ENCODE results near the gene FLNC.

Gene FLNC

DNA sequence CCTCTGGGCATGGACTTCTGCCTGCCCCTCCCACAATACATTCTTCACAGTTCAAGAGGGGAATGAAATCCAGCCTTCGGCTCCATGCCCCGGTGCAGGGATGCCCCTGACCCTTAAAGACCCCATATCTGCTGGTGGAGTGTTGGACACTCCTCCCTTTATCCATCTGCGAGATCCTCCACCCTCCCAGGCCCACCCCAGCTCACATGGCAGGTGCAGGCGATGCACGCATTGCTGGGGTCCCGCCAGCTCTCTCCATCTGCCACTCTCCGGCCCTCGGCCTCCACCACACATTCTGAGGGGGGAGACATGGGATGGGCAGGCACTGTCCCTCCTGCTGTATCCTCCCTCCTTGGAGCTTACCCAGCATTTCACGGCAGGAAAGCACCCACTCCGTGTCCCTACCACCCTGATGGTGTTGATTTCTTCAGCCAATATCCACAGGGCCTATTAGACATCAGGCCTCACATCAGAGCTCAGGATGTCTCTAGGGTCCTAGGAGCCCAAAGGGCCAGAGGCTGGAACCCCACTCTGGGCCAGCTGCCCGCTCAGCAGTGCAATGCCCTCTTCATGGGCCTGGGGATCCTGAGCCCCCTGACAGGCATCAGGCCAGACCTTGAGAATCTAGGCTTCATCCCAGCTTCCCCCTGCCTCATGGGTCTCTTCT is 50.7 kb downstream of the FLNC start:
- DNase-seq (ENCODE audit: low spot score): no peak

DNA sequence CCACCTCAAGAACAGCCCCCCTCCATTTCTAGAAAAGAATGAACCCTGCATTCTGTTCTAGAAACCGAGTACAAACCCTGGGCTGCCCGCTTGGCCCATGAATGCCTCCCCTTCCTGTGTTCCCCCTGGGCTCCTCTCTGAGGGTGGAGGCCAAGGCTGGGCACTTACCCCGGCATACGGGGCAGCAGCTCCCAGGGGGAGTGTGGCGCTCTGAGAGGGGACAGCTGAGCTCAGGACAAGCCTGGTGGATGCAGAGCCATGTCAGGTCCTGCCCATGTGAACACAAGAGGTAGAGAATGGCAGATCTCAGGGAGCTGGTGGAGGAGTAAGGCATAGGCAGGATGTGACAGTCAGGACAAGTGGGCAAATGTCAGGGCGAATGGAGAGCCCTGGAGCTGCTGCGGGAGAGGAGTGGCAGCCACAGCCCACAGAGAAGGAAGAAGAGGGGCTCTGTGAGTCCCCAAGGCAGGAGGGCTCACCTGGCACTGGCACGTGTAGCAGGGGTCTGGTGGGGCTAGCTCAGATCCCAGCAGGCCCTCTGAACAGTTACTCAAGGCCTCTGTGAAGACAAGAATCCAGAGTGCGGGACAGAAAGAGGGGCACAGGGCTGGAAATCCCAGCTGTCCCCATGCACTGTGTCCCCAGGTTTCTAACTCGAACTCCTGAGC is 51.4 kb downstream of the FLNC start:
- DNase-seq (ENCODE audit: low spot score): no peak

- DNase-seq (ENCODE audit: low spot score): no peak
Measured at GRCh38 chr7:128882134-128882533, 51.9 kb downstream of the FLNC start.

DNA sequence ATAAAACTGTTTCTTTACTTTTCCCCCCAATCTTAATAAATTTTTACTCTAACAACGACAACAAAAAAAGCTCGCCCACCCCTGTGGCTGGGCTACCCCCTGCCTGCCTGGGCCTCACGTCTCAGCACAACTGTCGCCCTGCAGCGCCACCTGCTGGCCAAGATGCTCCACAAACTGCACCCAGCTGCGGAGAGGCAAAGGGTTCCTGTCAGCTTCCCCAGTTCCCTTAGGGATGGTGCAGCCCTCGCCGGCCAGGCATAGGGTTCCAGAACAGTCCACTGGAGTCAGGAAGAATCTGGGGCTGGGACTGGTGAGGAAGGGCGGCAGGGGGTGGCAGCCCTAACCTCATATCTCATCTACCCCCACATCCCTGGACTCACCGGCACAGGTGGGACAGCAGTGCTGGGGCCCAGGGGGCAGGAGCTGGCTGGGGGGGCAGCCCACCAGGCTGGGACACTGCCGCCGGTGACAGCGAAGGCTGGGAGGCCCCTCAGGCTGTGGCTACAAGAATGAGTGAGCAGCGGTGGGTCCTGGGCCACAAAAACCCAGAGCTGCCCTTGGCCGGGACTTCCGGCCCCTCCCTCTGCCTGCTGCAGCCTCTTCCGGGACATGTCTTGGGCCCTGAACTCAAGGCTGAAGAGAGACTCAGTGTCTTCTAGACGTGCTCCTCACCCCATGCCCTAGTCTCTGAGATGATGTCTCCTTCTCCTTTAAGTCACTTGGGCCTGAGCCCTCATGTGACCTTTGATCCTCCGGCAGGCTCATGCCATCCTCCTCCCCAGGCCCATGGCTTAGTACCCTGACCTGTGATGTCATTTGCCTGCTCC is 53.6 kb downstream of the FLNC start:
- peak; percentile 96 for DNase-seq (ENCODE audit: low spot score)

- DNase-seq (ENCODE audit: low spot score): no peak
Measured at GRCh38 chr7:128884561-128885369, 54.6 kb downstream of the FLNC start.

- no peak for DNase-seq (ENCODE audit: low spot score)
Measured at GRCh38 chr7:128885370-128886187, 55.4 kb downstream of the FLNC start.

DNA sequence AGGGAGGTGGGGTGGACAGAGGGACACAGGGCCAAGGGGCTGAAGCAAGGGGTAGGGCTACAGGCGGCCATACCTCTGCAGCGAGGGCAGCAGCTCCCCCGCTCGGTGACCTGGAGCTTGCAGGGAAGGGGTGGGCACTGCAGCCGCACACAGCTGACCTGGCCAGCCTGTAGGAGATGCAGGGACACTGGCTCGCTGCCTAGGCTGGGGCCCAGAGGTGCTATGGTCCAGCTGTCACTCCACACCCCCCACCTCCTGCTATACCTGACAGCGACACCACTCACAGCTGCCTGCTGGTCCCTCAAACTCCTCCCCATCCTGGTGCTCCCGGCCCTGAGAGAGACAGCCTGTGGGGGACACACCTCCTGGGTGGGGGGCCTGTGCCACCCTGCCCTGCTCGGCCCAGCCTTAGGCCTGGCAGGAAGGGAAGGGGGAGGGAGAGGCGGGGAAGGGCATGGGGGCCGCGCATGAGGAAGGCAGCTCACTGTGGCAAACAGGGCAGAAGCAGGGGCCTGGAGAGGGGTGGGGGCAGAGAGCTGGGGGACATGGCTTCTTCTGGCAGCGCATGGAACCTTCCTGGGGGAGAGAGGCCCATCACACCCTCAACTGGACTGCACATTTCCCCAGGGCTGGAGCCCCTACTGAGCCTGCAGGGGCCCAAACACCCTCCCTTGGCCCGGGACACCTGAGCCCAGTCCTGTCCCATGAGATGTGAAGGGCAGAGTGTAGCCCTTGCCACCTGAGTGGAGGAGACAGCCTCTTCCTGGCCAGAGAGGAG is 56.4 kb downstream of the FLNC start:
- DNase-seq (ENCODE audit: low spot score): no peak

DNA sequence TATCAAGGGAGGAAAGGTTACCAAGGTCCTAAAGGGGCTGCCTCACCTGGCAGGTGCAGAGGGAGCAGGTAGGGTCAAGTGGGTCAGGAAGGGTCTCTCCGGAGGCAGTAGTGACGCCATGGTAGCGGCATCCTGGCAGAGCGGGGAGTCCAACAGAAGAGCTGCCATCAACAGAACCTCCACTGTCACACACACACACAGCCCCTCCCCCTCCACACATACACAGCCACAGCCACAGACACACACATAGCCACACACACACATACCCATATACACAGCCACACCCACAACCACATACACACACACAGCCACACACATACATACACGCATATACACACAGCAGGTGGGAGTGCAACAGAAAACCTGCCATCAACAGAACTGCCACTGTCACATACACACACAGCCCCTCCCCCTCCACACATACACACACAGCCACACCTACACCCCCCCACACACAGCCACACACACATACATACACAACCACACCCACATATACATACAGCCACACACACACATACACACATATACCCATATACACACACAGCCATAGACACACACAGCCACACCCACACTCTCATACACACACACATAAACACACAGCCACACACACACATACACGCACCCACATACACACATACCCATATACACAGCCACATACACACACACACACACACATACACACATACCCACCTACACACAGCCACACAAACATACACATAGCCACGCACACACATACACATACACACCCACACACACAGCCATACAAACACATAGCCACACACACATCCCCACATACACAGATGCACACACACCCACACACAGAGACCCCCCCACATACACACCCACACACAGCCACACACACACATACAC is 57.2 kb downstream of the FLNC start:
- DNase-seq (ENCODE audit: low spot score): no peak

GRCh38 chr7:128888039-128888755 is 58.0 kb downstream of the FLNC start:
- DNase-seq (ENCODE audit: low spot score): no peak

DNA sequence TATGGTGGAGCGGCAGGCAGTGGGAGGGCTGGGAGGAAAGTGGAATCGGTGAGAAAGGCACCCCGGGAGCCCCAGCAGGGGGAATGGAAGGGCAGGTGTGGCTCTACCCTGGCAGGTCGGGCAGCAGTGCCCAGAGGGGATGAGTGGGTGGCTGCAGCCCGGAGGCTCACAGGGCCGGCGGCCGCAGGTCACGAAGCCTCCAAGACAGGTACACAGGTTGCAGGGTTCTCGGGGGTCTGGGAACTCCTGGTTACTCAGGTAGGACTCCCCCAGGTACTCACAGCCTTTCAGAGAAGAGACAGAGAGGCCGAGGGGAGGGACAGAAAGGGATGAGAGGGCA is 58.5 kb downstream of the FLNC start:
- DNase-seq (ENCODE audit: low spot score): no peak

GRCh38 chr7:128889121-128889520 is 58.9 kb downstream of the FLNC start:
- no peak for DNase-seq (ENCODE audit: low spot score)

GRCh38 chr7:128890306-128891109 is 60.3 kb downstream of the FLNC start:
- DNase-seq (ENCODE audit: low spot score): peak; percentile 74

DNA sequence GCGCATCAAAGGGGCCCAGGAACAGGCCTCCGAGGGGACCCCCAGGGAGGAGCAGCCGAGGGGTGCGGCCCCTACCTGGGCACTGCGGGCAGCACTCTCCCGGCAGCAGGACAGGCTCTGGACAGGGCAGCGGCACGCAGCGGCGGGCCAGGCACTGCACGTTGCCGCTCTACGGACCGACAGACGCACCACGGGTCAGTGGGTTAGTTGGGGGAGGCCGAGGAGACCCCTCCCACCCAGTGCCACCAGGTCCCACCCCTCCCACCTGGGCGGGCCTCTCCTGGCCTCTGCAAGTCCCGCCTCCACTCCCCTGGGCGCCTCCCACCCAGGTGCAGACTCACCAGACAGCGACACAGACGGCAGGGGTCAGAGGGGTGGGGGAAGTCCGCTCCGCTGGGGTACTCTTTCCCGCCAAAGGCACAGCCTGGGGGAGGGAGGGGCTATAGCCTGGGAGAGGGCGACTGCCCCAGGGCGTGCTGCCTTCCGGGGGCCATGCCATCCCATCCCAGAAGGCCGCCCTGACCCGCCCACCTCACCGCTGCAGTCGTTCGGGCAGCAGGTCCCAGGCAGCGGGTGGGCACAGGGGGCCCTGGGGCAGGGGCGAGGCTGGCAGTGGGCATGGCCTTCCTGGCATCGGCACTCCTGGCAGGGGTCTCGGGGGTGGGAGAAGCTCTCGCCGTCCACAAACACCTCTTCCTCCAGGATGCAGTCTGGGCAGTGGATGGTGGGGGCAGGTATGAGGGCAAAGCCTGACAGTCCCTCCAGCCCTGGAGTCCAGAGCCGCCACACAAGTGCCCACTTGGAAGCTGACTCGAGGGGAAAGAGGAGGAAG is 61.1 kb downstream of the FLNC start:
- DNase-seq (ENCODE audit: low spot score): peak; percentile 75

GRCh38 chr7:128891942-128892269 is 61.7 kb downstream of the FLNC start:
- no peak for DNase-seq (ENCODE audit: low spot score)

DNA sequence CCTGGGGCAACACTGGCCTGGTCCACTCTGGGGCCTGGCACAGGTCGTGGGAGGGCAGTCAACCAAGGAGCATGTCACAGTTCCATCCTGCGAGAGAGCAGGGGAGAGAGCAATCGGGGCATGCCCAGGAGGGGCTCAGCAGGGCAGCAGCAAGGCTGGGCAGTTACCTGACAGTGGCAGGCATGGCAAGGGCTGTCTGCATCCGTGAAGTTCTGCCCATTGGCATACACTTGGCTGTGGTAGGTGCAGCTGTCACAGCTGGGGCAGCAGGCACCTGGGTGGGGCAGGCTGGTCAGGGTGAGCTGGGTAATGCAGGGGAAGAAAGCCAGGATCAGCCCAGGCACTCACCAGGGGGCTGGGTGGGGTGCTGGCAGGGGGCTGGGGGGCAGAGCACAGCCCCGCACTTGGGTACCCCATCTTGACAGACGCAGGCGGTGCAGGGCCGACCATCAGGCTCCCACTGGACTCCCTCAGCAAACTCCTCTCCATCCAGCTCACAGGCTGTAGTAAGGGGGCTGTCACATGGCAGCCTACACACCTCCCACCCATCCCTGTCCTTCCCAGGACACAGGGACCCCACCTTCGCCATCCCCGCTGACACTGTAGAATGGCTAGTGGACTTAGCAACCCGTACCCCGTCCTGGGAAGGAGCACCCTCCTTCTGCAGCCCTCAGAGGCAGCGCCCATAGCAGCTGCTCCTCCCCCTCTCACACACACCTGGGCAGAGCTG is 62.5 kb downstream of the FLNC start:
- DNase-seq (ENCODE audit: low spot score): no peak

DNA sequence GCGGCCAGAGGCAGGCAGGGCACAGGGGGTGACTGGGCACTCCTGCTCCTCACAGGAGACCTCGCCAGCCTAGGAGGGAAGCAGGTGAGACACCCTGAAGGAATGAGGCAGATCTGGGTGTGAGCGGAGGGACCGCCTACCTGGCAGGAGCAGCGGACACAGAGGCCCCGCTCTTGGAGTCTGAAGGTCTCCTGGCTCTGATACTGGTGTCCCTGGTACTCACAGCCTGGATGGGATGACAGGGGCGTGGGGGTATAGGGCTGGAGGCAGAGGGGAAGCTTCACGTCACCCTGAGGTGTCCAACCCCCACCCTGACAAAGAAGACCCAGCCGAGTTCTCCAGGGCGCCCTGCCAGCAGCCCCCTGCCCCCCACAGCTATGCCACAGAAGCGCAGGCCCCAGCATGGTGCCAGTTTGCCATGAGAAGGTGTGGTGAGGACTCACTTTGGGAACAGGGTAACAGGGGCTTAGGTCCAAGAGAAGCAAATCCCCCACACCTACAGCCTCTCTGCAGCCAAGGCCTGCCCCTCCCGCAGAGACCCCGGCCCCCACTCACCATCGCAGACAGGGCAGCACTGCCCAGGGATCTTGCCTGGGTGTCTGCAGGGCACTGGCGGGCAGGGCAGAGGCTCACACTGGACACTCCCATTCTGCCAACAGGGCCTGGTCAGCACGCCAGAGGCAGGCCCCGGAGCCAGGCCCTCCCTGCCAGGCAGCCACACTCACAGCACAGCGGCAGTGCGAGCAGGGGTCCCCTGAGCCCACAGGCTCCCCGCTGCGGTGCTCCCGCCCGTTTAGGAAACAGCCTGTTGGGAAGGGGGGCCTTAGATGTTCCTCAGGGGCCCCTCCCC is 63.3 kb downstream of the FLNC start:
- no peak for DNase-seq (ENCODE audit: low spot score)
